Esophagus squamous epithelium (tissue), 5 donors: ENCODE data around the gene SPNS1. TPM values are rescaled to one million over a fixed set of nuclear protein-coding genes. Genes with fewer than 3 reads are reported as not detected.

ENCODE experiments used
- DNase-seq: peaks from one replicate; lab custom pipeline; 2025; lab: John Stamatoyannopoulos, UW
- H3K27ac ChIP-seq, 4 donors: fragments of 200-600 bp; sonication (generic); one replicate each; pipeline ENCODE4 v1.5.1; 2016 to 2019; ENCODE audit warnings: mild to moderate bottlenecking in 1 of 4
- H3K27me3 ChIP-seq, 4 donors: fragments of 200-600 bp; sonication (generic); 1 replicate in 3 of 4; 2 replicates in 1 of 4; pipeline versions ENCODE4 v1.5.1 to v1.6.0; 2017 to 2021; ENCODE audit warnings: antibody characterized with exemption in 1 of 4
- H3K36me3 ChIP-seq, 3 donors: fragments of 200-600 bp; sonication (generic); one replicate each; pipeline ENCODE4 v1.5.1; 2016 to 2019
- H3K4me1 ChIP-seq, 3 donors: fragments of 200-600 bp; sonication (generic); one replicate each; pipeline ENCODE4 v1.5.1; 2017 to 2019
- H3K4me3 ChIP-seq, 4 donors: fragments of 200-600 bp; sonication (generic); 1 replicate in 3 of 4; 2 replicates in 1 of 4; pipeline ENCODE4 v1.5.1; 2016 to 2019; ENCODE audit warnings: mild to moderate bottlenecking in 2 of 4, moderate library complexity in 1 of 4
- H3K9me3 ChIP-seq, 3 donors: fragments of 200-600 bp; sonication (generic); one replicate each; pipeline ENCODE4 v1.5.1; 2016 to 2019
- POLR2A ChIP-seq, 4 donors: fragments of 450-650 bp; IDR thresholded peaks; one replicate each; pipeline ENCODE4 v1.6.1; 2017; ENCODE audit warnings: antibody characterized with exemption in 4 of 4, mild to moderate bottlenecking in 4 of 4, moderate library complexity in 3 of 4
- WGBS, 2 donors: methylation state at CpG; one replicate each; pipeline ENCODE4 v1.1.5; 2018; 5-methylcytosine and 5-hydroxymethylcytosine counted together
- intact Hi-C: fragments of 100-400 bp; cut with DNase I; formaldehyde crosslinking; loops from one replicate; pipeline ENCODE4 v1.15.0; 2022
- total RNA-seq, 4 donors: library from RNA; depleted of rRNA; stranded (reverse); fragments of >200 nt; gene quantifications; one replicate each; pipeline ENCODE4 v1.1.0, GENCODE V29; 2016
- TF ChIP-seq, protein P1 (sequence below), 6 experiments: fragments of 450-650 bp in 4 of 6; fragments of 200-600 bp in 2 of 6; sonication (generic) in 2 of 6; IDR thresholded peaks; one replicate each; pipeline ENCODE4 v1.5.1; 2016 to 2019; ENCODE audit warnings: antibody characterized with exemption in 6 of 6, mild to moderate bottlenecking in 4 of 6, moderate library complexity in 4 of 6
- donor health status: DM: yes; HTN: yes; CAD: no.

SPNS1 gene
- total RNA-seq, 4 donors from 2014 or later = 15.3 to 26.3 (median 18.5) TPM

DNA sequence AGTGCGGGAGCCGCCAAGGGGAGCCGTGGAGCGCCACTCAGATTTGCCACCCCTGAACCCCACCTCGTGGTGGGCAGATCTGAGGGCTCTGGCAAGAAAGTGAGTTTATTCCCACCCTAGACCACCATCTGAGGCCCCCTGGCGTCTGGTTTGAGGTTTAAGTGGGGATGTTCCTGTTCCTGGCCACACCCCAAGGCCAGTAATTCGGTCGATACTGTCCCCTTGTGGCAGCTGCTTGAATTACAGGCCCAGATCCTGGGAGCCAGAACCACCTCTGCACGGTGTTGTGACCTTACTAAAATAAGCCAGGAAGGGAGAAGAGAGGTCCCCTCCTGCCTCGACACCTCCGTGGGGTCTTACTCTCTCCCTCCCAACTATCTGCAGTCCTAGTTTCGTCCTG lies 6.9 kb downstream of the SPNS1 start:
- Histone ChIP-seq H3K9me3 (peaks cover 0 to 9% (median 0%) of the 10 kb centered on the region in 3 donors), H3K27me3 (no peaks in the 10 kb centered on the region), H3K4me1 (peaks cover 0 to 8% (median 0%) of the 10 kb centered on the region in 3 donors), H3K36me3 (peaks cover 11 to 89% (median 52%) of the 10 kb centered on the region in 3 donors), H3K27ac (no peak overlapping the region), H3K4me3 (no peak overlapping the region)
- WGBS, 2 donors = 79 to 83% methylated on average over 6 to 10 of the region's 12 CpGs
- intact Hi-C loops = no loop called here
- no peak for TF ChIP-seq POLR2A (IDR thresholded peaks at IDR 0.05)
- TF ChIP-seq, protein P1, sequence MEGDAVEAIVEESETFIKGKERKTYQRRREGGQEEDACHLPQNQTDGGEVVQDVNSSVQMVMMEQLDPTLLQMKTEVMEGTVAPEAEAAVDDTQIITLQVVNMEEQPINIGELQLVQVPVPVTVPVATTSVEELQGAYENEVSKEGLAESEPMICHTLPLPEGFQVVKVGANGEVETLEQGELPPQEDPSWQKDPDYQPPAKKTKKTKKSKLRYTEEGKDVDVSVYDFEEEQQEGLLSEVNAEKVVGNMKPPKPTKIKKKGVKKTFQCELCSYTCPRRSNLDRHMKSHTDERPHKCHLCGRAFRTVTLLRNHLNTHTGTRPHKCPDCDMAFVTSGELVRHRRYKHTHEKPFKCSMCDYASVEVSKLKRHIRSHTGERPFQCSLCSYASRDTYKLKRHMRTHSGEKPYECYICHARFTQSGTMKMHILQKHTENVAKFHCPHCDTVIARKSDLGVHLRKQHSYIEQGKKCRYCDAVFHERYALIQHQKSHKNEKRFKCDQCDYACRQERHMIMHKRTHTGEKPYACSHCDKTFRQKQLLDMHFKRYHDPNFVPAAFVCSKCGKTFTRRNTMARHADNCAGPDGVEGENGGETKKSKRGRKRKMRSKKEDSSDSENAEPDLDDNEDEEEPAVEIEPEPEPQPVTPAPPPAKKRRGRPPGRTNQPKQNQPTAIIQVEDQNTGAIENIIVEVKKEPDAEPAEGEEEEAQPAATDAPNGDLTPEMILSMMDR (IDR thresholded peaks at IDR 0.05) = peak in 2 of 6 experiments; percentile 28 to 68
- no peak for DNase-seq

DNA sequence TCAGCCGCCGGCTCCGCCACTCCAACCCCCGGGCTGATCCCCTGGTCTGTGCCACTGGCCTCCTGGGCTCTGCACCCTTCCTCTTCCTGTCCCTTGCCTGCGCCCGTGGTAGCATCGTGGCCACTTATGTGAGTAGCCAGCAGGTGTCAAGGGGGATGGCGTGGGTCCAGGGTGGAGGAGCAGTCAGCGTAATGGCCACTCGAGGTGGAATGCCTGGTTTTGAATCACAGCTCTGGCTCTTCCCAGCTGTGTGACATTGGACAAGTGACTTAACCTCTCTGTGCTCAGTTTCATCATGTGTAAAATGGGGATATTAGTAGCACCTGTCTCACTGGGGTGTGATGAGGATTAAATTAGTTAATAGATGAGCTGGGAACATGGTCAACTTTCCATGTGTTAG lies 7.8 kb downstream of the SPNS1 start:
- H3K4me1 ChIP-seq = peaks cover 0 to 7% (median 0%) of the 10 kb centered on the region in 3 donors
- H3K9me3 ChIP-seq = peaks cover 0 to 18% (median 5%) of the 10 kb centered on the region in 3 donors
- peaks cover 20 to 98% (median 52%) of the 10 kb centered on the region in 3 donors for H3K36me3 ChIP-seq
- no peak overlapping the region for H3K27ac ChIP-seq
- no peak overlapping the region for H3K4me3 ChIP-seq
- TF ChIP-seq, protein P1 (IDR thresholded peaks at IDR 0.05) = no peak
- no peak for TF ChIP-seq POLR2A (IDR thresholded peaks at IDR 0.05)
- H3K27me3 ChIP-seq = no peaks in the 10 kb centered on the region
- WGBS, 2 donors = 94% methylated on average over 2 to 6 of the region's 10 CpGs
- DNase-seq = no peak
- intact Hi-C loops = no loop called here

DNA sequence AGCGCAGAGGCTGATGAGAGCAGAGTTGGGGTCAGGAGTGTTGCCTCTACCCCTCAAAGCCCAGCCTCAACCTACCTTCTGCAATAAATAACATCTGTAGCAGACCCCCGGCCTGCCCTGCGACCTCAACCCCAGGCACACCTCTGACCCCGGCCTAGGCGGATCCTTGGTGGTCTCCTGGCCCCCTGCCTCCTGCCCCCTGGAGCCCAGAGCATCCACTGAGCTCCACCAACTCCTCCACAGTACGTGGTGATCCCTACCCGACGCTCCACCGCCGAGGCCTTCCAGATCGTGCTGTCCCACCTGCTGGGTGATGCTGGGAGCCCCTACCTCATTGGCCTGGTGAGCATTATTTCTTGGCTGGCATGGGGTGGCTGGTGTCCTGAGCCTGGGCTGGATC lies 8.4 kb downstream of the SPNS1 start:
- WGBS, 2 donors = 90 to 93% methylated on average over 3 to 7 of the region's 11 CpGs

DNA sequence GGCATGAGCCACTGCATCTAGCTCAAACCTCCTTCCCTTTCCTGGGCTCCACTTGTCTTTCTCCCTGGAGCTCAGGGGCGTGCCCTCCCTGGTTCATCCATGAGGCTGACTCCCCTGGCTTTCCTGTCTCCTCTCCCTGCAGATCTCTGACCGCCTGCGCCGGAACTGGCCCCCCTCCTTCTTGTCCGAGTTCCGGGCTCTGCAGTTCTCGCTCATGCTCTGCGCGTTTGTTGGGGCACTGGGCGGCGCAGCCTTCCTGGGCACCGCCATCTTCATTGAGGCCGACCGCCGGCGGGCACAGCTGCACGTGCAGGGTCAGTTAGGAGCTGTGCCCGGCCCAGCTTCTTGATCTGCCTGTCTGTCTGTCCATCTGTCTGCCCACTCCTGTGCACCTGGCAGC lies 9.1 kb downstream of the SPNS1 start:
- TF ChIP-seq, protein P1 (IDR thresholded peaks at IDR 0.05) = no peak
- TF ChIP-seq POLR2A (IDR thresholded peaks at IDR 0.05) = no peak
- peak overlapping the region in 1 of 4 donors; percentile 68 for H3K27ac ChIP-seq
- H3K4me1 ChIP-seq = peaks cover 0 to 7% (median 0%) of the 10 kb centered on the region in 3 donors
- intact Hi-C loops = no loop called here
- peaks cover 0 to 19% (median 5%) of the 10 kb centered on the region in 3 donors for H3K9me3 ChIP-seq
- DNase-seq = no peak
- WGBS, 2 donors = 93 to 98% methylated on average over 11 to 12 of the region's 18 CpGs
- H3K27me3 ChIP-seq = no peaks in the 10 kb centered on the region
- peaks cover 20 to 99% (median 44%) of the 10 kb centered on the region in 3 donors for H3K36me3 ChIP-seq
- peak overlapping the region in 1 of 4 donors; percentile 9 for H3K4me3 ChIP-seq

More for the DNA sequence above, 8.4 kb downstream of the SPNS1 start:
- Histone ChIP-seq H3K4me3 (no peak overlapping the region), H3K9me3 (peaks cover 0 to 19% (median 5%) of the 10 kb centered on the region in 3 donors), H3K4me1 (peaks cover 0 to 7% (median 0%) of the 10 kb centered on the region in 3 donors), H3K27ac (no peak overlapping the region), H3K36me3 (peaks cover 20 to 99% (median 51%) of the 10 kb centered on the region in 3 donors), H3K27me3 (no peaks in the 10 kb centered on the region)
- TF ChIP-seq POLR2A (IDR thresholded peaks at IDR 0.05) = no peak
- TF ChIP-seq, protein P1 (IDR thresholded peaks at IDR 0.05) = no peak
- DNase-seq = no peak
- intact Hi-C loops = no loop called here

DNA sequence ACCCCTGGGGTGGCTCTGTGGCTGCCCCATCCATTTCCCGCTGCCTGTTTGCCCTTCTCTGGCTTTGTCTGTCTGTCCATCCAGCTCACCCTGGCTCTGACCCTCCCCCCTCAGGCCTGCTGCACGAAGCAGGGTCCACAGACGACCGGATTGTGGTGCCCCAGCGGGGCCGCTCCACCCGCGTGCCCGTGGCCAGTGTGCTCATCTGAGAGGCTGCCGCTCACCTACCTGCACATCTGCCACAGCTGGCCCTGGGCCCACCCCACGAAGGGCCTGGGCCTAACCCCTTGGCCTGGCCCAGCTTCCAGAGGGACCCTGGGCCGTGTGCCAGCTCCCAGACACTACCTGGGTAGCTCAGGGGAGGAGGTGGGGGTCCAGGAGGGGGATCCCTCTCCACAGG lies 9.5 kb downstream of the SPNS1 start:
- DNase-seq = no peak
- TF ChIP-seq, protein P1 (IDR thresholded peaks at IDR 0.05) = no peak
- TF ChIP-seq POLR2A (IDR thresholded peaks at IDR 0.05) = no peak
- Histone ChIP-seq H3K27me3 (no peaks in the 10 kb centered on the region), H3K27ac (peak overlapping the region in 3 of 4 donors; percentile 28 to 68 (median 48)), H3K4me3 (peak overlapping the region in 2 of 4 donors; percentile 9 to 31), H3K9me3 (peaks cover 0 to 19% (median 5%) of the 10 kb centered on the region in 3 donors), H3K36me3 (peaks cover 17 to 99% (median 40%) of the 10 kb centered on the region in 3 donors), H3K4me1 (peaks cover 0 to 7% (median 0%) of the 10 kb centered on the region in 3 donors)
- WGBS, 2 donors = 76 to 89% methylated on average over 5 to 9 of the region's 12 CpGs
- intact Hi-C loops = no loop called here
